Testis (tissue), 2 donors: ENCODE data around the gene FAM110A.

Experiments used
- CTCF ChIP-seq, 3 experiments: fragments of 450-650 bp in 2 of 3; fragments of 200-600 bp in 1 of 3; sonication (generic) in 1 of 3; IDR thresholded peaks; one replicate each; pipeline ENCODE4 v1.5.1; 2016 to 2019; ENCODE audit warnings: antibody characterized with exemption in 3 of 3, mild to moderate bottlenecking in 2 of 3, moderate library complexity in 1 of 3
- POLR2A ChIP-seq: fragments of 450-650 bp; IDR thresholded peaks from one replicate; pipeline ENCODE4 v1.6.1; 2017; ENCODE audit warnings: antibody characterized with exemption, mild to moderate bottlenecking, moderate library complexity

GRCh38 chr20:871436-871835 is 37.9 kb downstream of the FAM110A start:
- no peak for TF ChIP-seq POLR2A
- no peak for TF ChIP-seq CTCF (IDR thresholded peaks at IDR 0.05)
